HL-60/S4 treated with retinoic acid at 250 ng/mL for 4 days and 3 days (cell line): ENCODE data around the gene ARHGAP6.

Experiments used
- in situ Hi-C: fragments of 300-500 bp; cut with MboI; formaldehyde crosslinking; loops from 2 replicates; pipeline ENCODE4 v1.7.0; 2022; ENCODE audit warnings: low sequenced_read_pairs

The ARHGAP6 gene

DNA sequence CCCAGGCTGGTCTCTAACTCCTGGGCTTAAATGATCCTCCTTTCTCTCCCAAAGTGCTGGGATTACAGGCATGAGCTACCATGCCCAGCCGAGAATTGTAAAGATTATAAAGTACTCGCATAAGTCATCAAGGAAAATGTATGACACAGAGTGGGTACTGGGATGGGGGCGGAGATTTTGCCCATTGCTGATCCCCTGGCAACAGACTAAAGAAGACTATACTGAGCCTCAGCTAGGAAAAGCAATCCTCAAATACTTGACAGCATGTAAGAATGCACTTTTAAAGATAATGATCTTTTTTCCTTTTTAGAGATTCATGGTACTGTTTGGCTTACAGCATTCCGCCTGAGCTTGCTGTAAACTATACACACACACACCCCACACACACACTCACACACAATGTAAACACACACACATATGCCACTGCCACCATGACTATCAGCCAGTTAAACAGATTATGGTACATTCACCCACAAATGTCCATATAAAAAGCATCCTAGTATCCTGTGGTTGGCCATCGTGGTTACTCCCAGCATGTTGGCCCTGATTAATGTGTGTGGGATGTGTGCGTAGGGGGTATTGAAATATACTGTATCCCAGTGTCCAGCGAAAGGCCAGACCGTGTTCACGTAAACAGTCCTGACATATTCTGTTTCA is 259.5 kb downstream of the ARHGAP6 start:
- in situ Hi-C loops = no loop called here

DNA sequence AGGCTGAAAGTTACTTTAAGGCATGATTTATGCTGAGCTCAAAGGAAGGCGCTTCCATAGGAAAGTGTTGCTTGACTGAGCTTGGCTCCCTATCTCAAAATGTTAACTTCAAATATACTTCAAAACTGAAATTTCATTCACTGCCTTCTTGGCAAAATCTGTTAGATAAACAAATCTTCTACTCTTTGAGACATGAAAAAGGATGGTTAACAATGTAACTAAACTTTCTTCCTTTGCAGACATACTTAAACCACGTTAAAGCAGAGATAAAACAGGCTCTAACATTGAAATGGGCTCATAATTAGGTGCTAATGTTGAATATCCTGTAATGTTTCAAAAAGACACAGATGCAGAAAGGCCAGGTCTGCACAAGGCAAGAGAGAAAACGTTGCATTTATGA is 262.1 kb downstream of the ARHGAP6 start:
- in situ Hi-C loops = no loop called here

DNA sequence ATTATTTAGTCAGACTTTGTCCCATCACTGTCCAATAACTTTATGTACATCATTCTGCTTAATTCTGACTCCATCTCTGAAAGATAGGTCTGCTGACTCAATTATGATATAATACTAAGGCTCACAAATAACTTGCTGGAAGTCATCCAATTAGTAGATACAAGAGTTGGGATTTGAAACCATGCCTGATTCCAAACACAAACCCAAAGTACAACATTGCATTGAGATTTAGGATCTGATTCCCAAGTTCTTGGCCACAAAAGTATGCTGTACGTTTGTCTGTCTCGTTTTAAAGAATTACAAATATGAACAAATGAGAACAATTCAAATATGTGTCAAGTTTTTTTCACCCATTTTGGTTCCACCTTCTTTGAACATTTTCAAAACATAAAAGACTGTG is 263.8 kb downstream of the ARHGAP6 start:
- in situ Hi-C loops = no loop called here

DNA sequence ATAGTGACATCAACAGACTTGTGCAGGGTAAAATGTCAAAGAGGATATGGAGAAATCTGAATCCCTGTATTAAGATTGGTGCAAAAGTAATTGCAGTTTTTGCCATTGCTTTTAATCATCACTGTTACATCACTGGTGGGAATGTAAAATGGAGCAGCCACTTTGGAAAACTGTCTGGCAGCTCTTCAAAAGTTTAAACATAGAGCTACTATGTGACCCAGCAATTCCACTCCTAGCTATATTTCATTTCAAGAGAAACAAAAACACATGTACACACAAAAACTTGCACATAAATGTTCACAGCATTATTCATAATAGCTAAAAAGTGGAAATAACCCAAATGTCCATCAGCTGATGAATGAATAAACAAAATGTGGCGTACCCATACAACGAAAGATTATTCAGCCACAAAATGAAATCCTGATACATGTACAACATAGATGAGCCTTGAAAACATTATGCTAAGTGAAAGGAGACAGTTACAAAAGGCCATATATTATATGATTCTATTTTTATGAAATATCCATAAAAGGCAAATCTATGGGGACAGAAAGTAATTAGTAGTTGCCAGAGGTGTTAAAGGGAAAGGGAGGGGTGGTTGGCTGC is 266.1 kb downstream of the ARHGAP6 start:
- in situ Hi-C loops = no loop called here

DNA sequence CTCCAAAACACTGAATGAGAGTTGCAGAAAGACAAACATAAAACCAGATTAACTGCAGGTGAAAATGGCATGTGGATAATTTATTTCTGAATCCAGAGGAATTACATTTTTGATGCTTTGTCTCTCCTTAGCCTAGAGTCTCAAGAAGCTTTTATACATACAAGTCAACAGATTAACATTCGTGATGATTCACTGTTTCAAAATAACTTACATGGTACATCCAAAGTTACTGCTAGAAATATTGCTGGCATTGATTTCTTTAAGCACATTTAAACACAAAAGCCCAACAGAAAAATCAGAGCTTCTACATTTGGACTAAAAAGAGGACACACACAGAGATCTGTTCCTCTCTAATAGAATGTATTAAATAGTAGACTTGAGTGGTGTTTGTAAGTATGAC is 266.9 kb downstream of the ARHGAP6 start:
- in situ Hi-C loops = no loop called here

DNA sequence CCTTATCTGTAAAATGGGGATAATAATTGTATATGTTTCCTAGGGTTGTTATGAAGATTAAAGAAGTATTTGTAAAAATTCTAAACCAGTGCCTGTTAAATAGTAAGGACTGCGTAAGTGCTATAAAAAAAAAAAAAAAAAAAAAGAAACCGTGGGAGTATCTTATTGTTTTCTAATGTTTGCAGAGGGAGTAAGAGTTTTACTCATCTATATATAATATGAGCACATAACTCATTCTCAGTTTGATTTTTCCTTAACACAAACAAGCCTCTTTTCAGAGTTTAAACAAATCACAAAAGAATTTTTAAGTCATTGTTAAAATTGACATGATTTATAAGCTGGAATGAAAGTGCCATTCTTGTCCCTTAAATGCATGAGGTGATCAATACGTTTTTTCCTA is 267.6 kb downstream of the ARHGAP6 start:
- in situ Hi-C loops = no loop called here

DNA sequence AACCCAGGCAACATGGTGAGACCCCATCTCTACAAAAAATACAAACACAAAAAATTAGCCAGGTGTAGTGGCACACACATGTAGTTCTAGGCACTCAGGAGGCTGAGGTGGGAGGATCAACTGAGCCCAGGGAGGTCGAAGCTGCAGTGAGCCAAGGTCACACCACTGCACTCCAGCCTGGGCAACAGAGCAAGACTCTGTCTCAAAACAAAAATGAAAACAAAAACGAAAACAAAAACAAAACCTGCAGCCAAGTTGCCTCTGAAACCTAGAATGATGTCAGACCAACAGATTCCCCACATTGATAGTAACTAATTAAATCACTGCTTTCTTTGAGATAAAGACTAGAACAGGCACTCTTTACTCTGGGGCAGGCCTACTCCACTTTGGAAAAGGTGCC is 268.0 kb downstream of the ARHGAP6 start:
- in situ Hi-C loops = no loop called here

DNA sequence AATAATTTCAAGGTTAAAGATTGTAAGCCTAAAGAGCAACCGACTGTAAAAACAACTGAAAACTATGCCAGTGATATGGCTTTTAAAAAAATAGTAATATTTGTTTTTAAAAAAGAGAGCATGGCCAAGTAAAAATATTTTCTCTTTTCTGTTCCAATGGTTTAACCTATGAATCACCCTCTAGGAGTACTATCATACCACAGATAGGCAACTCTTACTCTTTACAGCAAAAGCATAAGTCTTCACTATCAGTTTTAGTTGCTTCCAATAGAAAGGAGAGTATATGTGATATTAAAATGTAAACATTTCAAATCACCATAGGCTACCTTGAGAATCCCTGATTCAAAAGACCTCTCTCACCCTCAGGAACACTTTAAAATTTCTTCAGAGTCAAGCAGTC is 269.9 kb downstream of the ARHGAP6 start:
- in situ Hi-C loops = no loop called here

DNA sequence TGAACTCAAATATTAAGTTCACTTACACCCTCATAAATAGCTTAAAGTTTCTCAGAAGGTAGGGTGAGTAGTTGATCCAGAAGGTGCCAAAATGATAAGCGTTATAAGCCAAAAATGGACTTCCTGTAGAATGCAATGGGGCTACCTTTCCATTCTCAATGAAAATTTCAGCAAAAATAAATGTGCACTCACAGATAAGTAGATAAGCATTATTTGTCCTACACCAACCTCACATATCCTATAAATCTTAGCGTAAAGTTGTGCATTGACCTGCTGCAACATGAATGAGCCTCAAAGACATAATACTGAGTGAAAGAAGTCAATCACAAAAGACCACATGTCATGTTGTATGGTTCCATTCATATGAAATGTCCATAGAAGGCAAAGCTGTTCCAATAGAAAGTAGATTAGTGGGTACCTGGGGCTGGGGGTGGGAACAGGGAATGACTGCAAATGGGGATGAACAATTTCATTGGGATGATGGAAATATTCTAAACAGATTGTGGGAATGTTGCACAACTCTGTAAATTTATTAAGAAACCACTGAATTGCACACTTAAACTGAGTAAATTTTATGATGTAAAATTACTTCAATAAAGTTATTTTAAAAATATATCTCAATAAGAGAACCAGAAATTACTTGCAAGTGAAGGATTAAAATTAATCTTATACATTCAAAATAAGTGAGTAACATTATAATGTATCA is 271.6 kb downstream of the ARHGAP6 start:
- in situ Hi-C loops = no loop called here

DNA sequence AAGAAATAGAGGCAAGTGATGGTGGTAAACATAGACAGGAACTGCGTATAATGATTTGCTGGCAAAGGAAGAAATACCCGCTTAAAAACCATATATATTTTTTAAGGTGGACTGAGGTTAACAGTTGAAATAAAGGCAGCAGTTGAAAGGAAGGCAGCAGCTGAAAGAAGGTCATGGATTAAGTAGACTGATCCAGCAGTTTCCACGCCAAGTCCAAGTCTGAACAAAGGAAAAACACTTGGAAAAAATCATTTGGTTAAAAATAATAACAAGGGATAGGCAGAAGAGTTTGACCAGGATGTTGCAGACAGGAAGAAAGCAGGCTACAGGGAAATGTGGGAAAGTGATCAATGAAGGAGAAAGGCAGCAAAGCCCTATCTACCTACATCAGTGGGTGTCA is 278.9 kb downstream of the ARHGAP6 start:
- in situ Hi-C loops = no loop called here

DNA sequence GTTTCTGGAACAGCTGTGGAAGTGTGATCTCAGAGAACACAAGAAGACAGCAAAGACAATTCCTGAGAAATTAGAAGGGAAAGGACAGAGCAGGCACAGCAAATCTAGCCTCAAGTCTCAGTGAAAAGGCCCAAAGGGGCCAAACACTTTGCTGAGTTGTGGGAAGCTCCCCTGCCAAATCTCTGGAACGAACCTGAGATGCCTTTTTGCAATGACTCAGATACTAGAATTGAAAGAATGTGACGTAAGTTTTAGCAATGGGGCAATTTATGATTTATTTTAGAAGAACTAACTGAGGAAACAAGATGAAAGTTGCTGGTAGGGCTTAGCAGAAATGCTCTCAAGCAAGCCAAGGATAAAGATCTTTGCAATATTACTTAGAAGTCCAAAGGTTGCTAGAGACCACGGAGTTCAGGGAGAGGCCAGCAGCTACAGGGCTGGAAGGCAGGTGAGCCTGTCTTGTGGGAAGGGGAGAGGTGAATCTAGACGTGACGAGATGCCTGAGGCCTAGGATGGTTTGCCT is 279.7 kb downstream of the ARHGAP6 start:
- in situ Hi-C loops = no loop called here

DNA sequence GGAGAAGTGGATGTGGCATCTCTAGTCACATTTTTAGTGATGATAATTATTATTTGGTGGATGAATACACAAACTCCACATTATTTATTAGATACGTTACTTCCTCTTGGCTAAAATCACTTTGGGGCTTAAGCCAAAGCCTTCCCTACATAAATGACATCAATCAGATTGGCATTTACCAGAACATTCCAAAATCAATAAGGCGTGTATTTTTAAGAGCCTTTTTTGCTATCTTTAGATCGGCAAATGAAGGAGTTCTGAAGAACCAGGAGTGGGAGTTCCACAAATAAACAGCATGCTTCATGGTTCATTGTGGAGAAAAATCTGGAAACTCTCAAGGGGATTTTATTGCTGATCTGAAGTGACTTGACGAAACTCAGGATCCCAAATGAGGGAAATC is 282.8 kb downstream of the ARHGAP6 start:
- in situ Hi-C loops = no loop called here

DNA sequence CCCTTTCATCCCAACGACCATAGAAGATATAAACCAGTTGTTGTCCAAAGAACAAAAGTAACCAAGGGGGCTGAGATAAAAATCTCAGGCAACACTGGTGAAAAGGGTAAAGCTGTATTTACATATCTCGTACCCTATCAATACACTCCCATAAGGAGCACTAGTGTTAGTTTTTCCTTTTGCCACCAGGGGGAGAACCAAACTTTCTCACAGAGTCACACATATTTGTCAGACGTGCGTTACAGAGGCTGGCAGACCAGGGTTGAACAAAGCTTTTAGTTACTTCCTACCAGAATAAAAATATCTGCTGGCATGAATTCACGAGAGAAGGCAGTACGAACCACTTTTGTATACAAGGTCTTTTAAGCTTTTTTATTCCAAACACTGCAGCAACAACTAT is 284.3 kb downstream of the ARHGAP6 start:
- in situ Hi-C loops = no loop called here

DNA sequence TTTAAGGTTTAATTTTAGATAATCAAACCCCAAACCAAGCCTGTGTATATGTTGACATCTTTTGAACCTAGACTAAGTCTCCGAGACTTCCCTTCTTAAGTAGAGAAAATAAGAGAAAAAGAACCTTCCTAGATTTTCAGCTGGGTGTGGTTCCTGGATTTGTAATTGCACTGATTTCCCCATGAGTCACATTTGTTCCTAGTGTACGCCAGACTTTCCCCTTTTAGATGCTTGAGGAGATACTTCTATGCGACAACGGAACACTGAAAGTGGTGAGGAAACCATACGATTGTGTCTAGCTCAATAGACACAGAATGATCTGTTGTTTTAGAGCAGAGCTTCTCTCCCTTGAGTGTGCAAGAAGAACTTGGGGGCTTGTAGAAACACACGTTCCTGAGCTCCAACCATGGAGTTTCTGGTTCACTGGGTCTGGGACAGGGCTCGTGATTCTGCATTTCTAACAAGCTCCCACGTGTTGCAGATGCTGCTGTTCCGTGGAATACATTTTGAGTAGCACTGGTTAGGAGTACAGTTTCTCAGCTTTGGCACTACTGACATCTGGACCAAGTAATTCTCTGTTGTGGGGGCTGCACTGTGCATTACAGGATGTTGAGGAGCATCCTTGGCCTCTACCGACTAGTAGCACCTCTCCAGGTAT is 285.4 kb downstream of the ARHGAP6 start:
- in situ Hi-C loops = no loop called here

DNA sequence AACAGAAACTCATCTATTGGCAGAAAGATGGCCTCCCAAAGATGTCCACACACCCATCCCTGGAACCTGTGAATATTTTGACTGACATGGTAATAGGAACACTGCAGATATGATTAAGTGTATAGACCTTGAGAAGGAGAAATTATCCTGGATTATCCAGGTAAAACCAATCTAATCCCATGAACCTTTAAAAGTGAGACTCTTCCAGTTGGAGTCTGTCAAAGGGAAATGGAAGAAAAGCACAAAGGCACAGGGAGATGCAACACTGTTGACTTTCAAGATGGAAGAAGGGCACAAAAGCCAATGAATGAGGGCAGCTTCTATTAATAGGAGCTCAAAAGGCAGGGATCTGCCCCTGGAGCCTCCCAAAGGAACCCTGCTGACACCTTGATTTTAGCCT is 289.6 kb downstream of the ARHGAP6 start:
- in situ Hi-C loops = no loop called here

DNA sequence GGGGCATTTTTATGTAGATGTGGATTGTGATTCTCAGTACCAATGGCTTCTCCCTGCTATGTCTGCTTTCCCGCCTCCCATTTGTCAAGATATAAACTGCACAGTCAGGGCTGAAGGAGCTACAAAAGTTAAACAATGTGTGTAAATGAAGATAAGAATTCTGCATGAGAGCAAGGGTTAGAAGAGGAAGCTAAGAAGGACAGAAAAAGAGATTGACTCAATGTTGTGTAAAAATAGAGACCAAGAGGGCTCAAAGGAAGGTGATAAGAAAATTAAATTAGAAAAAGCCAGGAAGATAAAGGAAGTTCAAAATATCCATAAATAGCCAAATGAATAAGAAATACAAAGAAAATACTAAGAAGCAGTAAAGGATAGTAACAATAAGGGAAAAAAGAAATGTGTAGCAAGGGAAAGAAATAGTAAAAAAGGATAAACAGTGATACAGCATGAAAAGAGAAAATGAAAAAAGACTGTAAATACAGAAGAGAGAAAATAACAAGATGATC is 290.1 kb downstream of the ARHGAP6 start:
- in situ Hi-C loops = no loop called here

DNA sequence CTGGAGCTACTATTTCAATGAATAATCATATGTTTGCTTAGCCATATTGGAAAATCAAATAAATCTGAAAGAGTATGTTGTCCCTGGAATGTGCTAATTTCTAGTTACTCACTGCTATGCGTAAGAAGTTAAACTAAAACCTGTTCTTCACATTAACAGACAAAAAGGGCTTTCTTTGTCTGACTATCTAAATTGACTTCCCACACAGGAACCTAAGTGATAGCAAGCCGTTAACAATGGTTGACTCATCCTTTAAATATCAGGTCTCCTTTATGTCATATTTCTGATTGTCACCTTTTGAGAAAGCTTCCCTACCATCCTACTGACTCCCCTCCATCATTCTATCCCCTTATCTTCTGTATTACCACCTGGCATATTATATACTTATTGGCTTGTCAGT is 291.1 kb downstream of the ARHGAP6 start:
- in situ Hi-C loops = no loop called here

DNA sequence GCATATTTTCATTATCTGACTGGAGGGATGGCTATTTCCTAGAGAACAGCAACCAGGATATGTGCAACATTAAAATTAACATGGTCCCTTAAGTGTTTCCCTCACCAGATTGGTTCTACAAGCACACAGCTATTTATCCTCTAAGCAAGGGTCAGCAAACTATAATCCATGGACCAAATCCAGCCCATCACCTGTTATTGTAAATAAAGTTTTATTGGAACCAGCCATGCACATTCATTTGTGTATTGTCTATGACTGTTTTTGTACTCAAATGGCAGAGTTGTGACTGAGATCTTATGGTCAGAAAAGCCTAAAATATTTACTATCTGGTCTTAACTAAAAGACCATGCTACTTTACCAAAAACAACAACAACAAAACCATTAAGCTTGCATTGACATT is 294.6 kb downstream of the ARHGAP6 start:
- in situ Hi-C loops = no loop called here

DNA sequence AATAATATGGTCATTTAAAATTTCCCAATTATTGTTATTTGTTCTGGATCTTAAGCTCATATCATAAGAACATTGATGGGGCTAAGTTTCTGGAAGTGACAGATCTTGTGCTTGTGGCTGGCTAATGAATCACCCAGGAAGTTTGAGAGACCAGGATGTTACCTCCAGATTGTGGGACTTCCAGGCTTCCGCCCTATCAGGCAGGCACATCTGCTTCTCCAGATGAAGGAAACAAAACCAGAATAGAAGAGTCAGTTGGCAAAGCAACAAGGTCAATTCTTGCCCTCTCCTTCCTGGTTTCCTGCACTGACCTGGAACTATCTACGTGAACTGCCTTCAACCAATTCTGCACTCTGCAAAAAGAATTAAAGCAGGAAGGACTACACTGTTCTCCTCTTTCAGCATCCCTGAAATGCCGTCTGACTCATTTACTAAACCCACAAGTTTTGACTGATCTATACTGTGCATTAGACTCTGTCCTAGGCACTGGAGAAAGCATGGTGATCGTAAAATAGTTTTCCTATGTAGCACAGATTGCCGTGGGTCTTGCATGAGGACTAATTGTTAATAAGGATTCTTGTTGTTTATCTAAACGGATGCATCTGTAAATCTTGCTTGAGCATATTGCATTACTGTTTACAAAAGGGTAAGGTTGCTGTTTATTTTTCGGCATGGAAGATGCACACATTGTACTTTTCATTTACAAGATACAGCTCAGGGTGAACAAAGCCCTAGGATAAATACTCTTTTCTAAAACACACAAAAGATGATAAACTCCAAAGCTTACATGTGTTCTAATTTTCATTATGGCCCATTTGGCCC is 297.9 kb downstream of the ARHGAP6 start:
- in situ Hi-C loops = no loop called here

DNA sequence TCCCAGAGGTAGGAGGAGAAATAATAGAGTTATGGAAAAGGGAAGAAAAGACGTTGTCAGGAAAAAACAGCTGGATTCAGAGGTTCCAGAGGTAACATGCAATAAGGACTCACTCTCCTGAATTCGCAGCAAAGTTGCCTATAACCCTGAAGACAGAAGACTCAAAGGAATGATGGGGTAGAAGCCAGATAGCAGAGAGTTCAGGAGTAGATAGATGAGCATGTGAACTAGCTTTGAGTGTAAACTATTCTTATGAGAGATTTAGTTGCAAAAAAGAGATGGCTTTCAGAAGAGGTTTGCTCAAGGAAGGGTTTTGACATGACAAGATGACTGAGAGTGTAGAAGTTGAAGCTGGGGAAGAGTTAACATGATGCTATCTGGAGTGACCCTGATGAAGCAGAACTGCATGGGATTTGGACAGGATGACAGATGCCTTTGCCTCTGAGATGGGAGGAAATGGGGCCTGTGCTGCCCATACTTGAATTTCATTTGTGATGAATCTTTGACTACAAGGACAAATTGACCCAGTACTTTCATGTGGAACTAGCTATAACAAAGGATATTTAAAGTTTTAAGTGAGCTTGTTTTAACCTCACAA is 298.6 kb downstream of the ARHGAP6 start:
- in situ Hi-C loops = no loop called here
